GM23338 (cell line): Measurements from ENCODE around the gene ETV1. TPM values are rescaled to one million over a fixed set of nuclear protein-coding genes. Genes with fewer than 3 reads are reported as not detected.

Source experiments
- ATAC-seq: fragments of 200-7000 bp; cut with Tn5 transposase; 3 replicates; pipeline ENCODE4 v1.9.1; 2020
- DNase-seq: peaks from one replicate; pipeline ENCODE4 v3.0.0-alpha.2; 2015; ENCODE audit warnings: low spot score
- H2AFZ ChIP-seq: fragments of 200-600 bp; sonication (generic); 2 replicates; pipeline ENCODE4 v1.8.0; 2016; ENCODE audit warnings: antibody characterized with exemption, mild to moderate bottlenecking, moderate library complexity
- H3F3A ChIP-seq: fragments of 200-600 bp; sonication (generic); replicated peaks from 2 replicates; pipeline ENCODE4 v1.8.0; 2017; ENCODE audit warnings: antibody characterized with exemption, mixed run types, low read depth
- H3K27ac ChIP-seq: fragments of 200-600 bp; sonication (generic); 2 replicates; pipeline ENCODE4 v1.6.1; 2016; ENCODE audit warnings: low read depth
- H3K27me3 ChIP-seq: fragments of 200-600 bp; sonication (generic); 2 replicates; pipeline ENCODE4 v1.8.0; 2016; ENCODE audit warnings: mild to moderate bottlenecking, mixed run types, moderate library complexity; ENCODE audit not compliant: insufficient read depth
- H3K36me3 ChIP-seq: fragments of 200-600 bp; sonication (generic); 2 replicates; pipeline ENCODE4 v1.8.0; 2016; ENCODE audit warnings: mild to moderate bottlenecking; ENCODE audit not compliant: insufficient read depth
- H3K4me1 ChIP-seq: fragments of 200-600 bp; sonication (generic); 2 replicates; pipeline ENCODE4 v1.8.0; 2016; ENCODE audit warnings: mild to moderate bottlenecking, moderate library complexity; ENCODE audit not compliant: insufficient read depth
- H3K4me2 ChIP-seq: fragments of 200-600 bp; sonication (generic); 2 replicates; pipeline ENCODE4 v1.7.1; 2017; ENCODE audit warnings: mixed run types
- H3K4me3 ChIP-seq: fragments of 200-600 bp; sonication (generic); 2 replicates; pipeline ENCODE4 v1.6.1; 2016; ENCODE audit warnings: mixed run types
- H3K79me2 ChIP-seq: fragments of 200-600 bp; sonication (generic); replicated peaks from 2 replicates; pipeline ENCODE4 v1.8.0; 2017; ENCODE audit warnings: mild to moderate bottlenecking; ENCODE audit not compliant: insufficient read depth
- H3K9me2 ChIP-seq: fragments of 200-600 bp; sonication (generic); 2 replicates; pipeline ENCODE4 v1.8.0; 2017; ENCODE audit not compliant: insufficient read depth
- H4K20me1 ChIP-seq: fragments of 200-600 bp; sonication (generic); replicated peaks from 2 replicates; pipeline ENCODE4 v1.8.0; 2017; ENCODE audit warnings: mild to moderate bottlenecking; ENCODE audit not compliant: insufficient read depth
- H3K27ac Mint-ChIP-seq: 2 replicates; pipeline ENCODE4 v1.8.0; 2020; ENCODE audit warnings: inconsistent platforms, mild to moderate bottlenecking, moderate library complexity, mixed read lengths
- H3K27me3 Mint-ChIP-seq: 3 replicates; pipeline ENCODE4 v1.8.0; 2022; ENCODE audit warnings: low read depth, mild to moderate bottlenecking, moderate library complexity, mixed read lengths, inconsistent platforms; ENCODE audit not compliant: insufficient read depth, poor library complexity
- H3K36me3 Mint-ChIP-seq: 3 replicates; pipeline ENCODE4 v1.8.0; 2021; ENCODE audit warnings: low read depth, mild to moderate bottlenecking, inconsistent platforms, moderate library complexity, mixed read lengths
- H3K4me1 Mint-ChIP-seq: 3 replicates; pipeline ENCODE4 v1.8.0; 2020; ENCODE audit warnings: mild to moderate bottlenecking, inconsistent platforms, mixed read lengths
- H3K4me3 Mint-ChIP-seq: 3 replicates; pipeline ENCODE4 v1.8.0; 2021; ENCODE audit warnings: moderate library complexity, mild to moderate bottlenecking, inconsistent platforms, mixed read lengths
- H3K9me3 Mint-ChIP-seq: 3 replicates; pipeline ENCODE4 v1.8.0; 2020; ENCODE audit warnings: moderate library complexity, mild to moderate bottlenecking, inconsistent platforms, mixed read lengths
- CREB1 ChIP-seq: fragments of 250-450 bp; sonication (Bioruptor Pico); IDR thresholded peaks from 2 replicates; pipeline ENCODE4 v1.5.0; 2020; ENCODE audit warnings: low read depth, mild to moderate bottlenecking, moderate library complexity
- CTCF ChIP-seq, 2 experiments: fragments of 200-600 bp in 1 of 2; sonication (generic) in 1 of 2; conservative IDR thresholded peaks; 2 replicates each; pipeline versions ENCODE4 v1.5.1 to v1.6.1; 2016 to 2017; ENCODE audit warnings: antibody characterized with exemption in 2 of 2, low read depth in 2 of 2, mild to moderate bottlenecking in 2 of 2, moderate library complexity in 1 of 2
- ETS1 ChIP-seq: IDR thresholded peaks from 2 replicates; pipeline ENCODE4 v1.6.1; 2016; ENCODE audit warnings: antibody characterized with exemption
- EZH2 ChIP-seq: fragments of 200-600 bp; sonication (generic); IDR thresholded peaks from one replicate; pipeline ENCODE4 v1.8.0; 2017; ENCODE audit warnings: antibody characterized with exemption, mild to moderate bottlenecking, low read depth; ENCODE audit not compliant: unreplicated experiment
- EZH2phosphoT487 ChIP-seq: fragments of 200-600 bp; sonication (generic); IDR thresholded peaks from one replicate; pipeline ENCODE4 v1.8.1; 2018; ENCODE audit warnings: antibody characterized with exemption; ENCODE audit not compliant: unreplicated experiment
- JUNB ChIP-seq: IDR thresholded peaks from one replicate; pipeline ENCODE4 v1.6.1; 2016; ENCODE audit warnings: antibody characterized with exemption; ENCODE audit not compliant: unreplicated experiment
- NANOG ChIP-seq: IDR thresholded peaks from 2 replicates; pipeline ENCODE4 v1.6.1; 2016; ENCODE audit warnings: antibody characterized with exemption, borderline replicate concordance
- POLR2AphosphoS5 ChIP-seq: IDR thresholded peaks from 2 replicates; pipeline ENCODE4 v1.6.1; 2016; ENCODE audit warnings: antibody characterized with exemption, low read depth
- REST ChIP-seq: IDR thresholded peaks from one replicate; pipeline ENCODE4 v1.6.1; 2018; ENCODE audit warnings: antibody characterized with exemption; ENCODE audit not compliant: unreplicated experiment
- STAT1 ChIP-seq: IDR thresholded peaks from one replicate; pipeline ENCODE4 v1.6.1; 2016; ENCODE audit warnings: antibody characterized with exemption; ENCODE audit not compliant: unreplicated experiment
- ZNF114 ChIP-seq: fragments of 250-450 bp; sonication (Bioruptor Pico); IDR thresholded peaks from 2 replicates; pipeline ENCODE4 v1.5.0; 2020; ENCODE audit warnings: mild to moderate bottlenecking, moderate library complexity
- ZNF331 ChIP-seq: fragments of 250-450 bp; sonication (Bioruptor Pico); IDR thresholded peaks from 2 replicates; pipeline ENCODE4 v1.5.0; 2020; ENCODE audit warnings: low read depth, mild to moderate bottlenecking, moderate library complexity
- ZNF462 ChIP-seq: fragments of 250-450 bp; sonication (Bioruptor Pico); IDR thresholded peaks from 2 replicates; pipeline ENCODE4 v1.5.0; 2020; ENCODE audit warnings: mild to moderate bottlenecking, moderate library complexity
- polyA plus RNA-seq: library from polyadenylated mRNA; unstranded; fragments of >200 nt; fragmentation: Nextera tagmentation; extraction: Ambion mirVana; gene quantifications from 2 replicates; pipeline ENCODE4 v1.2.1, GENCODE V29; 2016
- total RNA-seq: library from RNA; depleted of rRNA; stranded (reverse); fragments of >200 nt; shearing (Covaris generic); gene quantifications from 2 replicates; pipeline ENCODE4 v1.2.3, GENCODE V29; 2014

Gene ETV1
- total and polyA plus RNA-seq, 2 experiments from 2014 or later, result 49.4 to 61.9 TPM

- Histone ChIP-seq H4K20me1 (no peaks in the 10 kb centered on the region), H3K9me2 (no peaks in the 10 kb centered on the region), H3K4me1 (no peaks in the 10 kb centered on the region), H2AFZ (no peak overlapping the region), H3K4me2 (no peak overlapping the region), H3F3A (no peaks in the 10 kb centered on the region), H3K27ac (no peak overlapping the region), H3K36me3 (no peaks in the 10 kb centered on the region), H3K79me2 (no peaks in the 10 kb centered on the region), H3K27me3 (no peaks in the 10 kb centered on the region), H3K4me3 (no peak overlapping the region)
- Mint-ChIP-seq H3K9me3 (no peaks in the 10 kb centered on the region), H3K27ac (no peak overlapping the region), H3K4me1 (peaks cover 4% of the 10 kb centered on the region; the same call in 1 of the 3 replicates), H3K36me3 (no peaks in the 10 kb centered on the region), H3K4me3 (no peak overlapping the region), H3K27me3 (no peaks in the 10 kb centered on the region)
- TF ChIP-seq EZH2phosphoT487, result no peak
- TF ChIP-seq ZNF114 (CRISPR knock-in tag), result no peak
- TF ChIP-seq CTCF (conservative IDR thresholded peaks at IDR 0.05; ENCODE audit: low read depth in 2 of 2), result no peak
- no peak for TF ChIP-seq JUNB
- no peak for TF ChIP-seq EZH2
- TF ChIP-seq NANOG, result no peak
- no peak for TF ChIP-seq REST
- no peak for TF ChIP-seq POLR2AphosphoS5
- TF ChIP-seq CREB1 (CRISPR knock-in tag), result no peak
- no peak for TF ChIP-seq ZNF462 (CRISPR knock-in tag)
- TF ChIP-seq ZNF331, result no peak
- TF ChIP-seq ETS1, result no peak
- TF ChIP-seq STAT1, result no peak
- ATAC-seq (no peak), DNase-seq (no peak)
These were observed 31.6 kb upstream of the ETV1 start for GRCh38 chr7:14021069-14021468.
